GM21526 (cell line): ENCODE data around the gene ARHGAP32.

Experiments used
- ATAC-seq: cut with Tn5 transposase; IDR thresholded peaks from one replicate; pipeline ENCODE4 v1.9.1; 2021; ENCODE audit warnings: moderate library complexity; ENCODE audit not compliant: unreplicated experiment, low FRiP score

Gene ARHGAP32

GRCh38 chr11:128963744-128964325, 228.3 kb downstream of the ARHGAP32 start:
- ATAC-seq: no peak

GRCh38 chr11:128962896-128963295, 229.2 kb downstream of the ARHGAP32 start:
- ATAC-seq: no peak

GRCh38 chr11:128961645-128962044, 230.5 kb downstream of the ARHGAP32 start:
- no peak for ATAC-seq

DNA sequence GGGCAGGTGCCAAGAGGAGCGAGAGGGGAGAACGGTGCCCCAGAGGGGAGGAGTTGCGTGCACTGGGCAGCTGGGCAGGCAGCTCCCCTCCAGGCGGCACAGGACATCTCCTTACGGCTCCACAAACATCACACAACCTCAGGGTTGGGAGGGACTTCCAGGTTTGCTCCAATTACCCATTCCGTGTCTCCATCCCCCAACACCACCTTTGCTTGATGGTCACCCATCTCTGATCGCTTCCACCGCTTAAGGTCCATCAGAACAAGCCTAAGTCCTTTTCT, 235.0 kb downstream of the ARHGAP32 start:
- ATAC-seq: no peak

GRCh38 chr11:128956401-128957201, 235.5 kb downstream of the ARHGAP32 start:
- peak; percentile 55 for ATAC-seq

DNA sequence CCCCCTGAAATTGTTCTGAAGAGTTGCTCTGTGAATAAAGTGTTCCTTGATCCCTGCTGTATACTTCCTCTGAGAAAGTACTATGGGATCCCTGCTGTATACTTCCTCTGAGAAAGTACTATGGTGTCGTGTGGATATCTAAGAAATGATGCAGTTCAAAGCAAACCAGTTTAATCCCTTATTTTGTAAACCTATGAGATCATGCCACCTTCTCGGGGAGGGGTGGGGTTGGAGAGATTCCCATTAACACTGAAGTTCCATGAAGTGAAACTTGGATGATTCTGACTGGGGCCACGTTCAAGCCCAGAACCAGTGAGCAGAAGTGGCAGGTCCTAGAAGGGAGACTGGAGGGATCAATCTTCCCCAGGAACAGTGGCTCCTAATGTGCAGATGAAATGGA, 236.5 kb downstream of the ARHGAP32 start:
- no peak for ATAC-seq

DNA sequence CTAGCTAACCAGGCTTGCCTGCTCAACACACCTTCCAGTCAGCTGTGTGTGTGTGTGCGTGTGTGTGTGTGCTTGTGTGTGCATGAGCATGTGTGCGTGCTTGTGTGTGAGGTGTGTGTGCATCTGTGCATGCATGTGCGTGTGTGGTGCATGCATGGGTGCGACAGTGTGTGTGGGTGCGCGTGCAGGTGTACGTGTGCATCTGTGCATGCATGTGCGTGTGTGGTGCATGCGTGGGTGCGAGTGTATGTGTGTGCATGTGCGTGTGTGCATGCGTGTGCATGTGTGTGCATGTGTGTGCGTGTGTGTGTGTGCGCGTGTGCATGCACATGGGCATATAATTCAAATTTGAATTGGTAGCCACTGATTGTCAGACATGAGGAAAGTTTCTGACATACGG, 239.0 kb downstream of the ARHGAP32 start:
- no peak for ATAC-seq

DNA sequence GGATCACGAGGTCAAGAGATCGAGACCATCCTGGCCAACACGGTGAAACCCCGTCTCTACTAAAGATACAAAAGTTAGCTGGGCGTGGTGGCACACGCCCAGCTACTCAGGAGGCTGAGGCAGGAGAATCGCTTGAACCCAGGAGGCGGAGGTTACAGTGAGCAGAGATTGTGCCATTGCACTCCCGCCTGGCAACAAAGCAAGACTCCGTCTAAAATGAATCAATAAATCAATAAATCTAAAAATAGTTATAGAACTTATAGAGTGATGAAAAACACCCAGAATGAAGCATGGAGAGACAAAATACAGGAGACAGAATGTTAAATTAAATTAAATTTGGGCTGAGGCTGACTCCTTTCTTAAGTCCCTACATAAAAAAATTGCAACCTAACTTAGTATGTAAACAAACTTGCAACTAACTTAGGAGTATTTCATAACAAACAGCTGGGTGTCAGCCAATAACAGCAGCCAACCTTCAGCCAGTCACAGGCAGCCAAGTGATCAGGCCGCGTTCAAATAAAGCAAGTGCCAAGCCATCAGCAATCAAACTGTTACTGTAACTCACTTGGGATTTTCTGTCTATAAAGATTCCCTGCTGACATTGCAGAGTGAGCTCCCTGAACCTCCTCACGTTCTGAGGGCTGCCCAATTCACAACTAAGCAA, 242.2 kb downstream of the ARHGAP32 start:
- no peak for ATAC-seq

DNA sequence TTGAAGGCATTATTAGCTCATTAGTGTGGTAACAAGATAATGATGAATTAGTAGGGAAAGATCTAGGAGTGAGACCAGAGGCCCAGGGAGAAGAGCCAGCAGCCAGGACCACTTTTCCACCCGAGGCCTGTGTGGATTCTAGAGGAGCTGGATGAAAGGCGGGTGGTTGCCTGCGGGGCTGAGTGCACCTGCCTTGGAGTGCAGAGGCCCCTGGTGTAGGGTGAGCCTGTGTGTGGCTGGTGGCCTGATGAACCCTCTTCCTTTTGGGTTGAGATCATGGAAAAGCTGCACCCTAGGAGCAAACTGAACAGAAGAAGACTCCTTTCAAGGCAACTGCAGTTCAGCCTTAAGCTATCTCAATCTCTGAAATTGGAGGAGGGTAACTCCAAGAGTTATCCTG, 243.5 kb downstream of the ARHGAP32 start:
- no peak for ATAC-seq

- ATAC-seq: no peak
Measured at GRCh38 chr11:128947773-128948172, 244.4 kb downstream of the ARHGAP32 start.

- ATAC-seq: no peak
Measured at GRCh38 chr11:128946648-128947047, 245.5 kb downstream of the ARHGAP32 start.

- ATAC-seq: no peak
Measured at GRCh38 chr11:128943428-128943976, 248.6 kb downstream of the ARHGAP32 start.

DNA sequence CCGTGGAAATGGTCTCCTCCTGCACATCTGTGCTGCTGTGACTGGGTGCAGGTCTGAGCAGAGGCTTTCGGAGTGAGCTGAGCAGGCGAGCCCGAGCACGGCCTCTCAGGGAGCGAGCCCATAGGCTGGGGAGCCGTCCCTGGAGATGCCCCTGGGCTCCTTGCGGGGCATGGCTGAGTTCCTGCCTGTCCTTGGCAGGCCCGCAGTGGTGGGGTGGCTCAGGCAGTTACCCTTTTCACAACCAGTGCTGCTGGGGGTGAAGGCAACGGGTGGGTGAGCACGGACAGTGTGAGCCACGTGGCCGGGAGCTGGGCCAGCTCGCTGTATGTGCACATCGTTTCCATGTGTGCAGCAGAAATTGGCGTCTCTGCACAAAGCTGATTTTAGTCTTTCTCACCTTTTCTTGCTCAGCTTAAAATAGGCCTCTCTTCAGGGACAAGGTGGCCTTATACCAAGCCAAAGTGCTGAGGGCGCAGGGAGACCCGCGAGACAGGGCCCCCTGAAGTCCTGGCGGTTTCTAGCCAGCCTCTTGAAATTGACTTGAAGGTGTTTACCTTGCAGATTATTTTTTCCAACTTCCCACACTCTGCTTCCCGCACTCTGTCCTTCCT, 249.2 kb downstream of the ARHGAP32 start, which contains the start of gene TP53AIP1:
Gene TP53AIP1, minus strand, starts transcription at position 55 of the 611 bp plus-strand sequence. CDS start 5,053 bp downstream, outside the sequence.
- ATAC-seq: no peak

DNA sequence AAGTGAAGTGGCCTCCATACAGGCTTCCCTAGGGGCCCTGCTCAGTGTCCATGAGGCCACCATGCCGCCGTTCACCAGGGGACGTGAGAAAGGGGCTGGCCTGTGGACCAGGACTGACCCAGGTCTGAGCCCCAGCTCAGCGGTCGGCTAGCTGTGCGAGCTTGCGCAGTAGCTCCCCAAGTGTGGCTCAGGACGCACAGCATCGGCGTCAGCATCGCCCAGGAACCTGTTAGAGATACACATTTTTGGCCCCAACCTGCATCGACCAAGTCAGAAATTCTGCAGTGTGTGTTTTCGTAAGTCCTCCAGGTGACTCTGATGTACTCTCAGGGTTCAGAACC, 249.9 kb downstream of the ARHGAP32 start:
- ATAC-seq: no peak

GRCh38 chr11:128941573-128942271, 250.4 kb downstream of the ARHGAP32 start:
- no peak for ATAC-seq

DNA sequence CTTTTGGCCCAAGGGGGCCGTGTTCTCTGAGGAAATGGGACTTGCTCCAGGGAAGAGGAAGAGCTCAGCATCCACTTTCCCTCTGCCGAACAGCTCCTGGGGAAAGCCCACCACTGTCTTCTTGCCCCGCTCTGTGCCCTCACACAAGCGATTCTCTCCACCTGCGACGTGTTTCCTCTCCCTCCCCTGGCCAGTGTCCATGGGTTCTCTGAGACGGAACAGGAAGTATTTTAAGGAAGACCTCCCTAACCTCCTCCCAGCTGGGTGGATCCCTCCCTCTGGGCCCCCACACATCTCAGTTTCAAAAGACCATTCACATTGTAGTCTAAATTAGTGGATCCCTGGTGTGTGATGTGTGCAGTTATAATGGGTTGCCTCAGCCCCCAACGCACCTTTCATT, 251.0 kb downstream of the ARHGAP32 start:
- no peak for ATAC-seq

DNA sequence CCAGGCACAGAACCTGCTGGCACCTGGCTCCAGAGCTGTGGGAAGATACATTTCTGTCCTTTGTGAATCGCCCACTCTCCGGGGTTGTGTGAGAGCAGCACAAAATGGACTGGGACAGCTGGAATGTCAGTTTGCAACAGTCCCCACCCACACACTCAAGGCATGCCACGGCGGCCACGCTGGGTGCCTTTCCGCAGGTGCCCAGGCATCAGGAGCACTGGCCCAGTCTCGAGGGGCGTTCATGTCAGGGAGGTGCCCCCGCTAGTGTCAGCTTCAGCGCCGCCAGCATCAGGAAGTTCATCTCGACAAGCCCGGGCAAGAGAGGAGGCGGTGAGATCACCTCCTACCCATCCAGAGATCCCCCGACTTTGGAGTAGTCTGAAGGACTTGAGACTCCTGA, 251.5 kb downstream of the ARHGAP32 start:
- no peak for ATAC-seq

DNA sequence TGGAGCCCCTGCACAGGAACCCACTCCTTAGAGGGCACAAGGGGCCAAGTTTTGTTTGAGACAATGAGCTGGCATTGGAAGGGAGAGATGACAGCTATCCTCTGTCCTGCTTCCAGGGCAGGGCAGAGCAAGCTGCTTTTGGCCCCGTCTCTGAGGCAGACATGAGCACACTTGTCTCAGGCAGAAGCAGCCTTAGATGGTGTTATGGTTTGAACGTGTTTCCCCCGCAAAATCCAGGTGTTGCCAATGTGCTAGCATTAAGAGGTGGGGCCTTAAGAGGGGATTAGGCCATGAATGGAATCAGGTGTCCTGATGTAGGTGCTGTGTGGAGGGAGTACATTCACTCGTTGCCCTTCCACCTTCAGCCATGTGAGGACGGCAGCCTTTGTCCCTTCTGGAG, 252.0 kb downstream of the ARHGAP32 start:
- ATAC-seq: no peak

DNA sequence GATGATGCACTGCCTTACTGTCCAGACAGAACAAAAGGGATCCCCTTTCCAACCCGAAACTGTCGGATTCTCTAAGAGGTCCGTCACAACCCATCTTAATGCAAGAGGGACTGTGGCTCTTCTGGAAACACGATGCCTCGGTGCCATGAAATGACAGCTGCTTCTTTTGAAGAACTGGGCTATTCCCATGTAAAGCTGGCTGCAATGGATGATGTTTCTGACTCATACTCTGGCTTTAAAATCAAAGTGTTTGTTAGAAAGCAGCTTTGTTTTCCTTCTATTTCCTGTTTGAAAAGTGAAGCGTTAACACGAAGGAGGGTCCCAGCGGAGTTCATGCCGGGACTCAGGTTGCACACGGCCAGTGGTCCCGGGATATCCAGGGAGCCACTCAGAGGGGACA, 252.5 kb downstream of the ARHGAP32 start:
- ATAC-seq: no peak

DNA sequence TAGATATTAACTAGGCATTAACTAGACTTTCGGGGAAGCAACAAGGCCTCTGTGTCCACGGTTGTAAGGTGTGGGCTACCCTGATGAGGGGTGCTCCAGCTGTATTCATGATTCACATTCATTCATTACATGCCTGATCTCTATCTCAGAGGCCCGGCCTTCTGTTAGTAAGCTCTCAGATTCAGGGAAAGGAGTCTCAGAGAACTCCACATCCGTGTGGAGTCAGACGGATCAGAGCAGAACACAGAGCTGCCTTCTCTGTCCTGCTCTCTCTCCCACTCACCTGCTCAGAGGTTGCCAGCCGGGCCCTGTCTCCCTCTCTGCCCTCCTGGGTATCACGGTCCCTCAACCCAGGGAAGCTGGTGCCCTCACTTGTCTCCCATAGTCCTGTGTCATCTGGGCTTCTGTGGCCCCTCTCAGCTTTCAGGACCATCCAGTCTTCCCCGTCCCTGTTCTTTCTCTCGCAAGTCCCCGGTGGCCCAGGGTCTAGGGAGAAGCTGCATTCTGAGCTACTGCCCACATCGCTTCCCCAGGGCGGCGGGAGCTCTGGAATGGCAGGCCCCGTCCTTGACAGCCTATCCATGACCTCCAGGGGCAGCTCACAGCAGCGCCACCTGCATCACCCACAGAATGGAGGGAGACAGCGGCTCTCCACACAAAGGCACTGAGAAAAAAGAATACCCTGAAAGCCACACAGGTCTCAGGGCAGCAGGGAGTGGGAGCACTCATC, 253.8 kb downstream of the ARHGAP32 start:
- ATAC-seq: no peak
